Transverse colon (tissue), 4 donors: Measurements from ENCODE around the gene SBF2. TPM values are rescaled to one million over a fixed set of nuclear protein-coding genes. Genes with fewer than 3 reads are reported as not detected.

ENCODE experiments used
- DNase-seq: peaks from one replicate; pipeline ENCODE4 v3.0.0-alpha.2; 2019
- H3K27ac ChIP-seq, 4 donors: fragments of 200-600 bp; sonication (generic); 2 replicates each; pipeline ENCODE4 v1.5.1; 2016 to 2018; ENCODE audit warnings: inconsistent platforms in 4 of 4
- H3K27me3 ChIP-seq: fragments of 200-600 bp; sonication (generic); 2 replicates; pipeline ENCODE4 v1.5.1; 2017; ENCODE audit warnings: inconsistent platforms
- H3K36me3 ChIP-seq, 4 donors: fragments of 200-600 bp; sonication (generic); 2 replicates each; pipeline ENCODE4 v1.5.1; 2017 to 2019; ENCODE audit warnings: inconsistent platforms in 4 of 4
- H3K4me1 ChIP-seq, 4 donors: fragments of 200-600 bp; sonication (generic); 2 replicates each; pipeline ENCODE4 v1.5.1; 2017 to 2020; ENCODE audit warnings: inconsistent platforms in 4 of 4
- H3K4me3 ChIP-seq, 4 donors: fragments of 200-600 bp; sonication (generic); 1 replicate in 1 of 4; 2 replicates in 3 of 4; pipeline versions ENCODE4 v1.5.1 to v1.6.1; 2017 to 2019; ENCODE audit warnings: inconsistent platforms in 4 of 4
- H3K9me3 ChIP-seq, 2 donors: fragments of 200-600 bp; sonication (generic); 2 replicates each; pipeline ENCODE4 v1.5.1; 2017 to 2019; ENCODE audit warnings: inconsistent platforms in 2 of 2
- EP300 ChIP-seq: sonication (generic); formaldehyde crosslinking; IDR thresholded peaks from one replicate; pipeline ENCODE4 v1.6.1; 2017; ENCODE audit warnings: antibody characterized with exemption, low read depth
- POLR2A ChIP-seq: fragments of 450-650 bp; IDR thresholded peaks from one replicate; pipeline ENCODE4 v1.6.1; 2016; ENCODE audit warnings: antibody characterized with exemption, mild to moderate bottlenecking, moderate library complexity
- POLR2AphosphoS5 ChIP-seq, 3 donors: sonication (generic); formaldehyde crosslinking; IDR thresholded peaks; one replicate each; pipeline ENCODE4 v1.6.1; 2016; ENCODE audit warnings: antibody characterized with exemption in 3 of 3
- WGBS, 2 donors: methylation state at CpG; one replicate each; pipeline ENCODE4 v1.1.5; 2018; ENCODE audit warnings: low coverage in 1 of 2; 5-methylcytosine and 5-hydroxymethylcytosine counted together
- in situ Hi-C, 4 donors: fragments of 200-750 bp; cut with MboI; loops; one replicate each; pipeline versions ENCODE4 v1.15.0 to v1.15.1; 2017; ENCODE audit warnings: low sequenced_read_pairs in 3 of 4, low pct_ligation_motif_present in 1 of 4, low pct_unique_long_range_greater_than_20kb in 1 of 4
- intact Hi-C: fragments of 100-400 bp; cut with DNase I; formaldehyde crosslinking; loops from one replicate; pipeline ENCODE4 v1.15.1; 2023; ENCODE audit warnings: low total_unique reads
- total RNA-seq, 4 donors: library from RNA; depleted of rRNA; stranded (reverse); fragments of >200 nt; gene quantifications; one replicate each; pipeline ENCODE4 v1.1.0, GENCODE V29; 2016
- TF ChIP-seq, protein P1 (sequence below), 5 experiments: fragments of 200-600 bp in 3 of 5; fragments of 450-650 bp in 2 of 5; sonication (generic) in 3 of 5; IDR thresholded peaks; 1 replicate in 2 of 5; 2 replicates in 3 of 5; pipeline ENCODE4 v1.5.1; 2016 to 2017; ENCODE audit warnings: antibody characterized with exemption in 5 of 5, inconsistent platforms in 3 of 5, mild to moderate bottlenecking in 2 of 5, moderate library complexity in 1 of 5

The SBF2 gene
- total RNA-seq, 4 donors from 2014 or later = 46.4 to 71.0 (median 54.8) TPM

DNA sequence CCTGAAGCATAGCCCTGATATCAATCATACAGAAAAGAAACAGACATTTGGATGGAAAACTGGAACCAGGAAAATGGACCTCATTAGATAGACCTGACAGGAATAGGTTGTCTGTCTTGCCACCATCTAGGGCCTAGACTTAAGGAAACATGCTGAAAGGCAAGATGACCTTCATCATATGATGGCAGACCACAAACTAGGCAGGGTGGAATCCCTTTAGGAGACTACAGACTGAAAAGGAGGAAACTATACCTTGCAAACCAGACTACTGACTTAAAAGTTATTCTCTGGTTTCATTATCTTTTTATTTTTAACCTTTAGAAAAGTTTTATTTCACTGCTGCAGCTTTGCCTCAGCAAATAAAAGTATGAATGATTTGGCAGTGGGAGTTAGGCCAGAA lies 20.3 kb downstream of the SBF2 start:
- Histone ChIP-seq H3K9me3 (no peaks in the 10 kb centered on the region), H3K4me3 (no peak overlapping the region), H3K36me3 (no peaks in the 10 kb centered on the region), H3K4me1 (peaks cover 0 to 10% (median 0%) of the 10 kb centered on the region in 4 donors), H3K27ac (no peak overlapping the region), H3K27me3 (no peaks in the 10 kb centered on the region)
- TF ChIP-seq, protein P1, sequence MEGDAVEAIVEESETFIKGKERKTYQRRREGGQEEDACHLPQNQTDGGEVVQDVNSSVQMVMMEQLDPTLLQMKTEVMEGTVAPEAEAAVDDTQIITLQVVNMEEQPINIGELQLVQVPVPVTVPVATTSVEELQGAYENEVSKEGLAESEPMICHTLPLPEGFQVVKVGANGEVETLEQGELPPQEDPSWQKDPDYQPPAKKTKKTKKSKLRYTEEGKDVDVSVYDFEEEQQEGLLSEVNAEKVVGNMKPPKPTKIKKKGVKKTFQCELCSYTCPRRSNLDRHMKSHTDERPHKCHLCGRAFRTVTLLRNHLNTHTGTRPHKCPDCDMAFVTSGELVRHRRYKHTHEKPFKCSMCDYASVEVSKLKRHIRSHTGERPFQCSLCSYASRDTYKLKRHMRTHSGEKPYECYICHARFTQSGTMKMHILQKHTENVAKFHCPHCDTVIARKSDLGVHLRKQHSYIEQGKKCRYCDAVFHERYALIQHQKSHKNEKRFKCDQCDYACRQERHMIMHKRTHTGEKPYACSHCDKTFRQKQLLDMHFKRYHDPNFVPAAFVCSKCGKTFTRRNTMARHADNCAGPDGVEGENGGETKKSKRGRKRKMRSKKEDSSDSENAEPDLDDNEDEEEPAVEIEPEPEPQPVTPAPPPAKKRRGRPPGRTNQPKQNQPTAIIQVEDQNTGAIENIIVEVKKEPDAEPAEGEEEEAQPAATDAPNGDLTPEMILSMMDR (IDR thresholded peaks at IDR 0.05) = no peak
- no peak for DNase-seq
- in situ Hi-C loops = no loop called here
- intact Hi-C loops = no loop called here

DNA sequence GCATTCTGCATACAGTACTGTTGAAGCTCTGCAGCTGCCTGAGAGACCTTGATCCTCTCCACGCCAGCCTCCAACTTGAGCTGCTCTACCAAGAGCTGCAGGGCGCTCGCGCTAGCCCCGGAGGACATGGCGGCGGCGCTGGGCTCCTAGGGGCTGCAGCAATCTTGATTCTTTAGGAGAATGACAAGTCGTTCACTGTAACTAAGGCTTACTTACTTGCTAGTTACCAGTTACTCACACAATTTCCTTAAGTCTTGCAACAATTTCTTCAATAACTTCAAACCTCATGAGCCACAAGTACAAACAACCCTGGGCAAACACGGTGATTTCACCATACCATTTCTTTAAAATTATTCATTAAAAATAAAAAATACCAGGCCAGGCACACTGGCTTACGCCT lies 21.9 kb downstream of the SBF2 start:
- 48% methylated on average over 6 of the region's 11 CpGs; no CpG with 5 or more reads in 1 of the 2 donors for WGBS, 2 donors
- no peak for TF ChIP-seq POLR2AphosphoS5 (IDR thresholded peaks at IDR 0.05)
- TF ChIP-seq EP300 = no peak
- TF ChIP-seq, protein P1 (IDR thresholded peaks at IDR 0.05) = no peak
- no peak for TF ChIP-seq POLR2A
- intact Hi-C loops (no loop called here), in situ Hi-C loops (no loop called here)
- Histone ChIP-seq H3K36me3 (no peaks in the 10 kb centered on the region), H3K27ac (no peak overlapping the region), H3K27me3 (no peaks in the 10 kb centered on the region), H3K4me1 (peaks cover 0 to 13% (median 0%) of the 10 kb centered on the region in 4 donors), H3K4me3 (no peak overlapping the region), H3K9me3 (no peaks in the 10 kb centered on the region)
- DNase-seq = no peak

DNA sequence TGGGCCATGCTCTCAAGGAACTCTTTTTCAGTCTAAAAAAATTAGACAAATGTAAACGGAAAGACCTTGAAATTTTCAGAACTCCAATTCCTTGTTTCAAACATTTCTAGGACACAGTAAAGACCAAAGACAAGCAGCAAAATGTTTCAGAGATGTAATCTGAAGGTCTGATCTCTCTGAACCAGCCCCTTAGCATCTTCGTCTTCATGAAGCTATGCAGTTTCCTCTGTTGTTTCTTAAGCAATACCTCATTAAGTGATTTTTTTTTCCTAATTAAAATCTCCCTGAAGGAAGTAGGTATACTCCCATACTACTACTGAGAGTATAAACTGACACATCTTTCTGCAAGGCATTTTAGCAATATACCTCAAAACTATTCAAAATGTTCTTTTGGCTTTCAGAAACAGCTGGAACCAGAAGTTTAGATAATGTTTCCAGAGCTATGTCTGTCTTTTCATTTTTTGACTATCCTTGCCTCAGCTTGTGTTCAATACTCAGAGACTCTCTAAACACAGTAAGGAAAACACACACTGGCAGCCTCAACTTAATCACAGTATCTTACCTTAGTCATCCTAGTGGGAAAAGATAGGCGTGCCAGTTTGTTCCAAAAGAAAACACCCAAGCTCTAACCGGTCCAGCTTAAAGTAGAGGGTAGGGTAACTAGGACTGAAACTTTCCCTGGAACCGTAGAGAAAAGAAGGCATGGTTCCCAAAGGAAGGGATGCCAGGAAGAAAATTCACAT lies 25.1 kb downstream of the SBF2 start:
- peaks cover 0 to 12% (median 0%) of the 10 kb centered on the region in 4 donors for H3K4me1 ChIP-seq
- TF ChIP-seq POLR2AphosphoS5 (IDR thresholded peaks at IDR 0.05) (no peak), EP300 (no peak)
- TF ChIP-seq, protein P1 (IDR thresholded peaks at IDR 0.05) = no peak
- intact Hi-C loops = no loop called here
- no peak overlapping the region for H3K27ac ChIP-seq
- H3K4me3 ChIP-seq = no peak overlapping the region
- H3K36me3 ChIP-seq = no peaks in the 10 kb centered on the region
- no peaks in the 10 kb centered on the region for H3K27me3 ChIP-seq
- no peaks in the 10 kb centered on the region for H3K9me3 ChIP-seq
- in situ Hi-C loops = no loop called here
- 68 to 70% methylated on average over 5 of the region's 5 CpGs for WGBS, 2 donors
- no peak for DNase-seq

DNA sequence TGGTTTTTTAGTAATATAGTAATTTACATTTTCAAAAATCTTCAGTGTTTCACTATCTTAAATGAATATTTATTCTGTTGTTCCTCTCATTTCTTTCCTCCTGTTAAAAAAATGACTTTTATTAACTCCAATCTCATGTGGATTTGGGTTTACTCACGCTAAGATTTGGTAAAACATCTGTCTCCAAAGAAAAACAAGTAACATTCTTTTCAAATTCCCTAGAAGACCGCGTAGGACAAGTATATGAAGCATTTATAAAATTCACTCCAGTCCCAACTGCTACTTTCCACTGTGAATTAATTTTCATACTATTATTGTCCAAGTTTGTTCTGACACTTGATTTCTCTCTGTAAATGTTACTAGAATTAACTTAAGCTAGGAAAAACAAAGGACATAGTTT lies 26.2 kb downstream of the SBF2 start:
- 78 to 89% methylated on average over 3 of the region's 3 CpGs for WGBS, 2 donors
- intact Hi-C loops (no loop called here), in situ Hi-C loops (no loop called here)
- Histone ChIP-seq H3K36me3 (no peaks in the 10 kb centered on the region), H3K27ac (no peak overlapping the region), H3K9me3 (no peaks in the 10 kb centered on the region), H3K4me1 (peaks cover 0 to 4% (median 0%) of the 10 kb centered on the region in 4 donors), H3K27me3 (no peaks in the 10 kb centered on the region), H3K4me3 (no peak overlapping the region)
- TF ChIP-seq POLR2AphosphoS5 (IDR thresholded peaks at IDR 0.05) = no peak
- TF ChIP-seq, protein P1 (IDR thresholded peaks at IDR 0.05) = no peak
- TF ChIP-seq POLR2A = no peak
- no peak for TF ChIP-seq EP300
- no peak for DNase-seq
